K562 (cell line): ENCODE measurements around the gene C2CD2L. TPM values are rescaled to one million over a fixed set of nuclear protein-coding genes. Genes with fewer than 3 reads are reported as not detected.

ENCODE experiments used
- ATAC-seq: fragments of 200-7000 bp; cut with Tn5 transposase; 3 replicates; pipeline ENCODE4 v1.9.1; 2020; ENCODE audit warnings: moderate library complexity
- BruUV-seq: library from RNA; stranded (reverse); fragments of 400-500 nt; replicated peaks from 2 replicates; lab custom pipeline; 2021; lab: Mats Ljungman, UMichigan
- CTCF ChIA-PET: fragments of 300-600 bp; formaldehyde crosslinking; extraction: SDS; loops from one replicate; lab custom pipeline; 2021; ENCODE audit warnings: low intra/inter-chr PET ratio; lab: Yijun Ruan, JAX
- POLR2A ChIA-PET: fragments of 300-600, 350-650 bp; sonication (Branson Sonifier 250); formaldehyde crosslinking; extraction: SDS; loops from one replicate; lab custom pipeline; 2021; ENCODE audit warnings: antibody characterized with exemption, inconsistent platforms; lab: Yijun Ruan, JAX
- DNase-seq, 4 experiments: peaks; one replicate each; pipeline versions ENCODE4 v3.0.0 to v3.0.0-alpha.2; 2011 to 2018; ENCODE audit warnings: low spot score in 3 of 4, mixed read lengths in 3 of 4; ENCODE audit errors: extremely low read depth in 1 of 4
- FAIRE-seq: peaks from 2 replicates; lab custom pipeline; 2011; peaks lifted over from hg19 to GRCh38; lab: Jason Lieb, UNC
- H2AFZ ChIP-seq: 2 replicates; pipeline ENCODE4 v1.6.0; 2011; ENCODE audit warnings: low read depth, low read length, control low read depth, inconsistent platforms
- H3K27ac ChIP-seq: fragments of 200-600 bp; 3 replicates; pipeline ENCODE4 v1.8.0; 2011; ENCODE audit warnings: low read depth, mild to moderate bottlenecking, control low read depth, inconsistent platforms, low read length, moderate library complexity, mixed read lengths; ENCODE audit errors: extremely low read depth
- H3K27me3 ChIP-seq, 2 experiments: fragments of 300-600 bp in 1 of 2; 2 replicates in 1 of 2; 3 replicates in 1 of 2; pipeline versions ENCODE4 v1.6.0 to v1.8.0; 2011; ENCODE audit warnings: inconsistent platforms in 2 of 2, low read length in 2 of 2, mild to moderate bottlenecking in 1 of 2, mixed read lengths in 1 of 2, moderate library complexity in 1 of 2; ENCODE audit not compliant: control insufficient read depth in 2 of 2, insufficient read depth in 2 of 2
- H3K36me3 ChIP-seq: fragments of 300-600 bp; 3 replicates; pipeline ENCODE4 v1.8.0; 2011; ENCODE audit warnings: mild to moderate bottlenecking, low read length, inconsistent platforms; ENCODE audit not compliant: control insufficient read depth, insufficient read depth
- H3K4me1 ChIP-seq, 2 experiments: fragments of 200-600 bp in 1 of 2; replicated peaks in 1 of 2; 2 replicates in 1 of 2; 3 replicates in 1 of 2; pipeline versions ENCODE4 v1.5.1 to v1.8.0; 2011; ENCODE audit warnings: inconsistent platforms in 2 of 2, low read length in 2 of 2, mild to moderate bottlenecking in 1 of 2, mixed read lengths in 1 of 2, moderate library complexity in 1 of 2; ENCODE audit not compliant: control insufficient read depth in 2 of 2, insufficient read depth in 2 of 2
- H3K4me2 ChIP-seq: 2 replicates; pipeline ENCODE4 v1.6.1; 2011; ENCODE audit warnings: low read length, control low read depth, inconsistent platforms, mixed read lengths; ENCODE audit not compliant: insufficient read depth
- H3K4me3 ChIP-seq: fragments of 200-600 bp; sonication (generic), shearing (Covaris generic); 2 replicates; pipeline ENCODE4 v1.5.1; 2016; ENCODE audit warnings: control low read depth, inconsistent platforms
- H3K79me2 ChIP-seq: fragments of 200-600 bp; 3 replicates; pipeline ENCODE4 v1.8.0; 2011; ENCODE audit warnings: low read length, inconsistent platforms; ENCODE audit not compliant: control insufficient read depth, insufficient read depth
- H3K9ac ChIP-seq, 2 experiments: 2 replicates each; pipeline versions ENCODE4 v1.6.0 to v1.6.1; 2011; ENCODE audit warnings: low read depth in 2 of 2, low read length in 2 of 2, control low read depth in 1 of 2, inconsistent platforms in 1 of 2, mild to moderate bottlenecking in 1 of 2, mixed read lengths in 1 of 2; ENCODE audit not compliant: insufficient read depth in 1 of 2
- H3K9me1 ChIP-seq: one replicate; pipeline ENCODE4 v1.6.0; 2011; ENCODE audit warnings: inconsistent platforms, mild to moderate bottlenecking, low read length, moderate library complexity; ENCODE audit not compliant: control insufficient read depth, insufficient read depth
- H3K9me3 ChIP-seq: replicated peaks from 2 replicates; pipeline ENCODE4 v1.5.1; 2011; ENCODE audit warnings: low read depth, low read length, inconsistent platforms; ENCODE audit not compliant: control insufficient read depth, insufficient read depth
- H4K20me1 ChIP-seq: replicated peaks from 2 replicates; pipeline ENCODE4 v1.6.1; 2011; ENCODE audit warnings: low read length, inconsistent platforms, mixed read lengths; ENCODE audit not compliant: control insufficient read depth, insufficient read depth
- CBFB ChIP-seq: sonication (generic); formaldehyde crosslinking; IDR thresholded peaks from 2 replicates; pipeline ENCODE4 v1.4.0; 2020; ENCODE audit warnings: mild to moderate bottlenecking, missing genetic modification reagents
- FOXJ2 ChIP-seq: fragments of 200-800 bp; sonication (Bioruptor generic); IDR thresholded peaks from 2 replicates; pipeline ENCODE4 v1.6.1; 2016; ENCODE audit warnings: missing genetic modification characterization, missing compliant biosample characterization
- HDAC3 ChIP-seq: fragments of 450-650 bp; IDR thresholded peaks from 2 replicates; pipeline ENCODE4 v1.6.1; 2018; ENCODE audit warnings: borderline replicate concordance, mild to moderate bottlenecking, moderate library complexity; ENCODE audit not compliant: partially characterized antibody
- KDM4B ChIP-seq, 2 experiments: fragments of 450-650 bp in 1 of 2; sonication (generic) in 1 of 2; IDR thresholded peaks; 2 replicates each; pipeline ENCODE4 v1.6.1; 2016 to 2017; ENCODE audit warnings: borderline replicate concordance in 2 of 2, antibody characterized with exemption in 1 of 2, low read depth in 1 of 2, mild to moderate bottlenecking in 1 of 2
- SIN3A ChIP-seq, 2 experiments: fragments of 150-350 bp in 1 of 2; IDR thresholded peaks; 2 replicates each; pipeline ENCODE4 v1.6.1; 2011 to 2016; ENCODE audit warnings: borderline replicate concordance in 2 of 2, low read depth in 2 of 2, low read length in 2 of 2, mild to moderate bottlenecking in 2 of 2, moderate library complexity in 2 of 2; ENCODE audit not compliant: control insufficient read depth in 1 of 2
- TEAD1 ChIP-seq, 2 experiments: fragments of 450-650 bp in 1 of 2; sonication (generic) in 1 of 2; formaldehyde crosslinking; IDR thresholded peaks; 2 replicates each; pipeline versions ENCODE4 v1.4.0 to v1.8.0; 2020 to 2022; ENCODE audit warnings: mild to moderate bottlenecking in 2 of 2, missing genetic modification reagents in 1 of 2
- TGIF2 ChIP-seq: sonication (generic); formaldehyde crosslinking; IDR thresholded peaks from 2 replicates; pipeline ENCODE4 v1.8.1; 2022; ENCODE audit warnings: mild to moderate bottlenecking, missing genetic modification reagents, moderate library complexity
- YBX1 ChIP-seq: fragments of 450-650 bp; IDR thresholded peaks from 2 replicates; pipeline ENCODE4 v1.7.1; 2016; ENCODE audit warnings: mild to moderate bottlenecking
- ZFX ChIP-seq: sonication (generic); formaldehyde crosslinking; IDR thresholded peaks from 2 replicates; pipeline ENCODE4 v1.8.0; 2022; ENCODE audit warnings: mild to moderate bottlenecking, missing genetic modification reagents, moderate library complexity
- WGBS: fragments of 100-300 bp; shearing (Covaris generic); methylation state at CpG from one replicate; pipeline ENCODE4 v1.1.6; 2016; ENCODE audit warnings: low coverage, mixed read lengths; ENCODE audit not compliant: insufficient coverage; ENCODE audit errors: missing lambda C conversion rate; 5-methylcytosine and 5-hydroxymethylcytosine counted together
- in situ Hi-C: fragments of 300-500 bp; cut with MboI; formaldehyde crosslinking; loops from 4 replicates; pipeline ENCODE4 v1.15.0; 2018; ENCODE audit warnings: inconsistent platforms, mixed read lengths
- intact Hi-C: fragments of 100-400 bp; cut with micrococcal nuclease; formaldehyde crosslinking; loops from 2 replicates; pipeline ENCODE4 v1.14.2; 2022
- polyA plus RNA-seq, 8 experiments: library from polyadenylated mRNA; depleted of rRNA in 4 of 8; stranded (reverse) in 5 of 8; unstranded in 3 of 8; fragments of >200 nt; fragmentation: Nextera tagmentation in 2 of 8; fragmentation: Illumina TruSeq in 1 of 8; extraction: Ambion mirVana in 2 of 8; extraction: Trizol in 1 of 8; gene quantifications; 2 replicates each; pipeline versions ENCODE4 v1.2.1 to v1.2.3, GENCODE V29; 2011 to 2014; ENCODE audit warnings: inconsistent platforms in 1 of 8, missing spikeins in 1 of 8
- total RNA-seq, 7 experiments: library from RNA; depleted of rRNA in 6 of 7; stranded (reverse); fragments of >200 nt in 6 of 7; fragmentation: Illumina TruSeq in 2 of 7; extraction: Trizol in 2 of 7; gene quantifications; 2 replicates each; pipeline versions ENCODE4 v1.2.1 to v1.2.3, GENCODE V29; 2011 to 2021; ENCODE audit warnings: low replicate concordance in 1 of 7
- TF ChIP-seq, protein P1 (sequence below), 2 experiments: fragments of 150-350 bp in 1 of 2; IDR thresholded peaks; 2 replicates each; pipeline ENCODE4 v1.6.1; 2012 to 2016; ENCODE audit warnings: low read depth in 2 of 2, low read length in 2 of 2, mild to moderate bottlenecking in 1 of 2, moderate library complexity in 1 of 2
- TF ChIP-seq, protein P2 (sequence below): IDR thresholded peaks from 2 replicates; pipeline ENCODE4 v1.6.1; 2011; ENCODE audit not compliant: insufficient read length; ENCODE audit errors: extremely low read depth
- TF ChIP-seq, protein P3 (sequence below): fragments of 450-650 bp; IDR thresholded peaks from 2 replicates; pipeline ENCODE4 v1.6.1; 2016; ENCODE audit warnings: low read depth, mild to moderate bottlenecking, moderate library complexity
- TF ChIP-seq, protein P4 (sequence below), 2 experiments: IDR thresholded peaks; 2 replicates each; pipeline ENCODE4 v1.6.1; 2012; ENCODE audit warnings: improper control_type of control experiment in 2 of 2, low read depth in 2 of 2, low read length in 2 of 2, borderline replicate concordance in 1 of 2

Gene C2CD2L
- total and polyA plus RNA-seq, 9 of the 15 experiments (the other 6 are each of a cell fraction or from before 2014, with no cell fraction given): 0.66 to 41.2 (median 14.8) TPM

DNA sequence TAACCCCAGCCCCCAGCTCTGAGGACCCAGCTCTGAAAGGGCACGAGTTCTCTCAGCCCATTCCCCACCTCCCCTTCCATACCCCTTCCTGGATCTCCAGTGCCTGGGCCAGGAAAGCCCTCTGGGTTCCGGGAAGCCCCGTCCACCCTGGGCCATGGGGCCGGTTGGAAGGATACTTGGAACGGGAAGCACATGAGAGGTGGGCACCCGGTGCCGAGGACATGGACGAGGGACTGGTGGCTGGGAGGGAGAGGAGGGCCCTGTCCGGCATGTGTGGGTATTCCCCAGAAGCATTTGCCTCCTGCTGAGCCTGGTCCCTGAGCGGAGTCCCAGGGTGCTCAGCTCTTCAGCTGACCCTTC, 9.1 kb downstream of the C2CD2L start (continued):
- TF ChIP-seq, protein P1, sequence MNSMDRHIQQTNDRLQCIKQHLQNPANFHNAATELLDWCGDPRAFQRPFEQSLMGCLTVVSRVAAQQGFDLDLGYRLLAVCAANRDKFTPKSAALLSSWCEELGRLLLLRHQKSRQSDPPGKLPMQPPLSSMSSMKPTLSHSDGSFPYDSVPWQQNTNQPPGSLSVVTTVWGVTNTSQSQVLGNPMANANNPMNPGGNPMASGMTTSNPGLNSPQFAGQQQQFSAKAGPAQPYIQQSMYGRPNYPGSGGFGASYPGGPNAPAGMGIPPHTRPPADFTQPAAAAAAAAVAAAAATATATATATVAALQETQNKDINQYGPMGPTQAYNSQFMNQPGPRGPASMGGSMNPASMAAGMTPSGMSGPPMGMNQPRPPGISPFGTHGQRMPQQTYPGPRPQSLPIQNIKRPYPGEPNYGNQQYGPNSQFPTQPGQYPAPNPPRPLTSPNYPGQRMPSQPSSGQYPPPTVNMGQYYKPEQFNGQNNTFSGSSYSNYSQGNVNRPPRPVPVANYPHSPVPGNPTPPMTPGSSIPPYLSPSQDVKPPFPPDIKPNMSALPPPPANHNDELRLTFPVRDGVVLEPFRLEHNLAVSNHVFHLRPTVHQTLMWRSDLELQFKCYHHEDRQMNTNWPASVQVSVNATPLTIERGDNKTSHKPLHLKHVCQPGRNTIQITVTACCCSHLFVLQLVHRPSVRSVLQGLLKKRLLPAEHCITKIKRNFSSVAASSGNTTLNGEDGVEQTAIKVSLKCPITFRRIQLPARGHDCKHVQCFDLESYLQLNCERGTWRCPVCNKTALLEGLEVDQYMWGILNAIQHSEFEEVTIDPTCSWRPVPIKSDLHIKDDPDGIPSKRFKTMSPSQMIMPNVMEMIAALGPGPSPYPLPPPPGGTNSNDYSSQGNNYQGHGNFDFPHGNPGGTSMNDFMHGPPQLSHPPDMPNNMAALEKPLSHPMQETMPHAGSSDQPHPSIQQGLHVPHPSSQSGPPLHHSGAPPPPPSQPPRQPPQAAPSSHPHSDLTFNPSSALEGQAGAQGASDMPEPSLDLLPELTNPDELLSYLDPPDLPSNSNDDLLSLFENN (IDR thresholded peaks at IDR 0.05; ENCODE audit: low read depth in 2 of 2, low read length in 2 of 2): no peak
- TF ChIP-seq HDAC3 (no peak), ZFX (CRISPR knock-in tag) (peak; percentile 8; the same call in 1 of the 2 replicates), CBFB (CRISPR knock-in tag) (no peak), YBX1 (no peak)
- TF ChIP-seq, protein P2, sequence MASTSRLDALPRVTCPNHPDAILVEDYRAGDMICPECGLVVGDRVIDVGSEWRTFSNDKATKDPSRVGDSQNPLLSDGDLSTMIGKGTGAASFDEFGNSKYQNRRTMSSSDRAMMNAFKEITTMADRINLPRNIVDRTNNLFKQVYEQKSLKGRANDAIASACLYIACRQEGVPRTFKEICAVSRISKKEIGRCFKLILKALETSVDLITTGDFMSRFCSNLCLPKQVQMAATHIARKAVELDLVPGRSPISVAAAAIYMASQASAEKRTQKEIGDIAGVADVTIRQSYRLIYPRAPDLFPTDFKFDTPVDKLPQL: no peak
- TF ChIP-seq, all 486 proteins: peak for 4

DNA sequence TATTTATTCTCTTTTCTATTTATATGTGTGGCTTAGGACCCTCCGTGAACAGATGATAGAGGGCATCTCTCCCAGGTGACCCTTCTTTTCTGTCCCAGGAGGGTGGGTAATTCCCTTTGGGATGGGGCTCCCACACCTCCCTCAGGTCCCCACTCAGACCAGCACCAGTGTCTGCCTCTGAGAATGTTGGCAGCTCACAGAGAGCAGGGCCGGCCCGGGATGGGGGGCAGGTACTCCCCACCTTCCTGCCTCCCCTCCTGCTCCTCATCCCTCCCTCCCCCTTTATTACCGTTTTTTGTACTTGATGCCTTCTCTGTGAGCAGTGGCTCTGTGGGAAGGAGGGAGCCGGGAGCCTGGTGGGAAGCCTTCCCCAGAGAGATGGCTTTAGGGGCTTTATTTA, 9.5 kb downstream of the C2CD2L start:
- H3K9me3 ChIP-seq: no peaks in the 10 kb centered on the region
- 74% methylated on average over 4 of the region's 5 CpGs for WGBS
- FAIRE-seq (no peak), DNase-seq (no peak), ATAC-seq (no peak)
- H3K27me3 ChIP-seq: no peaks in the 10 kb centered on the region
- no peak overlapping the region for H3K4me2 ChIP-seq
- H3K27ac ChIP-seq: no peak overlapping the region
- H3K36me3 ChIP-seq: peaks cover 68% of the 10 kb centered on the region
- in situ Hi-C loops (no loop called here), intact Hi-C loops (no loop called here)
- peak overlapping the region in 1 of 2 experiments; percentile 80; a peak in 2 of 4 replicates for H3K9ac ChIP-seq
- BruUV-seq: no TSS peak
- no peak overlapping the region for H3K4me3 ChIP-seq
- ChIA-PET POLR2A (interaction anchor here (1.1 to 1.3 kb wide), 2 partner anchors 10 to 75 kb away, joined by 3 to 4 read pairs; partner anchors contain the start of gene C2CD2L), CTCF (no interaction called here)
- peaks cover 7% of the 10 kb centered on the region for H3K79me2 ChIP-seq
- no peak overlapping the region for H2AFZ ChIP-seq
- no peaks in the 10 kb centered on the region for H3K9me1 ChIP-seq
- H3K4me1 ChIP-seq: peaks cover 15 to 16% of the 10 kb centered on the region in 2 experiments
- H4K20me1 ChIP-seq: 0 out of 2 replicates have a peak, but pooled peaks cover 3% of the 10 kb centered on the region
- TF ChIP-seq, protein P3, sequence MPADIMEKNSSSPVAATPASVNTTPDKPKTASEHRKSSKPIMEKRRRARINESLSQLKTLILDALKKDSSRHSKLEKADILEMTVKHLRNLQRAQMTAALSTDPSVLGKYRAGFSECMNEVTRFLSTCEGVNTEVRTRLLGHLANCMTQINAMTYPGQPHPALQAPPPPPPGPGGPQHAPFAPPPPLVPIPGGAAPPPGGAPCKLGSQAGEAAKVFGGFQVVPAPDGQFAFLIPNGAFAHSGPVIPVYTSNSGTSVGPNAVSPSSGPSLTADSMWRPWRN: no peak
- TF ChIP-seq SIN3A (IDR thresholded peaks at IDR 0.05; ENCODE audit: borderline replicate concordance in 2 of 2, control insufficient read depth in 1 of 2, low read depth in 2 of 2, low read length in 2 of 2): no peak
- no peak for TF ChIP-seq FOXJ2 (tag)
- no peak for TF ChIP-seq TGIF2 (CRISPR knock-in tag)
- TF ChIP-seq, protein P4, sequence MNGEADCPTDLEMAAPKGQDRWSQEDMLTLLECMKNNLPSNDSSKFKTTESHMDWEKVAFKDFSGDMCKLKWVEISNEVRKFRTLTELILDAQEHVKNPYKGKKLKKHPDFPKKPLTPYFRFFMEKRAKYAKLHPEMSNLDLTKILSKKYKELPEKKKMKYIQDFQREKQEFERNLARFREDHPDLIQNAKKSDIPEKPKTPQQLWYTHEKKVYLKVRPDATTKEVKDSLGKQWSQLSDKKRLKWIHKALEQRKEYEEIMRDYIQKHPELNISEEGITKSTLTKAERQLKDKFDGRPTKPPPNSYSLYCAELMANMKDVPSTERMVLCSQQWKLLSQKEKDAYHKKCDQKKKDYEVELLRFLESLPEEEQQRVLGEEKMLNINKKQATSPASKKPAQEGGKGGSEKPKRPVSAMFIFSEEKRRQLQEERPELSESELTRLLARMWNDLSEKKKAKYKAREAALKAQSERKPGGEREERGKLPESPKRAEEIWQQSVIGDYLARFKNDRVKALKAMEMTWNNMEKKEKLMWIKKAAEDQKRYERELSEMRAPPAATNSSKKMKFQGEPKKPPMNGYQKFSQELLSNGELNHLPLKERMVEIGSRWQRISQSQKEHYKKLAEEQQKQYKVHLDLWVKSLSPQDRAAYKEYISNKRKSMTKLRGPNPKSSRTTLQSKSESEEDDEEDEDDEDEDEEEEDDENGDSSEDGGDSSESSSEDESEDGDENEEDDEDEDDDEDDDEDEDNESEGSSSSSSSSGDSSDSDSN (IDR thresholded peaks at IDR 0.05; ENCODE audit: borderline replicate concordance in 1 of 2, low read depth in 2 of 2, low read length in 2 of 2): no peak
- TF ChIP-seq KDM4B (IDR thresholded peaks at IDR 0.05; ENCODE audit: borderline replicate concordance in 2 of 2, low read depth in 1 of 2): no peak
- TF ChIP-seq TEAD1 (CRISPR knock-in tag; IDR thresholded peaks at IDR 0.05): no peak
